ENCODE results near the gene HAUS2.
"Not testable (repeated sequence)": the region's sequence is repeated elsewhere in the genome, so short reads cannot be mapped to it uniquely, and the experiment has no call there.

Gene HAUS2

GRCh38 chr15:42576040-42576594, 27.5 kb downstream of the HAUS2 start:
- DNase-seq: no peak

- DNase-seq: no peak
Observed at GRCh38 chr15:42576776-42577175, 28.1 kb downstream of the HAUS2 start.

GRCh38 chr15:42577514-42578031, 28.9 kb downstream of the HAUS2 start:
- no peak for DNase-seq

GRCh38 chr15:42578984-42579537, 30.4 kb downstream of the HAUS2 start:
- no peak for DNase-seq

DNA sequence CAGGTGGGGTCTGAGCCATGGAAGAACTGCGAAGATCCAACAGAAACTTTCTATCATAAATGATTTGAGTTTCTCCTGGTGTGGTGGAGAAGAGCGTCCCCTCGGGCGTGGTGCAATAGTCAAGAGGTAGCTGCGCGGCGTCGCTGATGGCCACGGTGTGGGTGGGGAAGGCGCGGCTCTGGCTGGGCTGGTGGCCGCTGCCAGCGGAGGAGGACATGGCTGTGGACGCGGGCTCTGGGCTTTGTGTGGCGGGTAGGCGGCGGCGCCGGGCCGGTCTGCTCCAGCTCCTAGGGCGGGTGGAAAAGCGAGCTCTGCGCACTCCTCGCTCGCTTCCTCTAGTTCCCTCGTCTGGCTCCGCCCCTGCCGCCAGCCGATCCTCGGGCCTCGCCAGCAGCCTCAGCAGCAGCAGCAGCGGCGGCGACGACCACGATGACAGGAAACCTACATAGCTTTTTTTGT, 32.7 kb downstream of the HAUS2 start:
- peak; percentile 31 for DNase-seq

- no peak for DNase-seq
Observed at GRCh38 chr15:42582569-42583375, 34.1 kb downstream of the HAUS2 start.

DNA sequence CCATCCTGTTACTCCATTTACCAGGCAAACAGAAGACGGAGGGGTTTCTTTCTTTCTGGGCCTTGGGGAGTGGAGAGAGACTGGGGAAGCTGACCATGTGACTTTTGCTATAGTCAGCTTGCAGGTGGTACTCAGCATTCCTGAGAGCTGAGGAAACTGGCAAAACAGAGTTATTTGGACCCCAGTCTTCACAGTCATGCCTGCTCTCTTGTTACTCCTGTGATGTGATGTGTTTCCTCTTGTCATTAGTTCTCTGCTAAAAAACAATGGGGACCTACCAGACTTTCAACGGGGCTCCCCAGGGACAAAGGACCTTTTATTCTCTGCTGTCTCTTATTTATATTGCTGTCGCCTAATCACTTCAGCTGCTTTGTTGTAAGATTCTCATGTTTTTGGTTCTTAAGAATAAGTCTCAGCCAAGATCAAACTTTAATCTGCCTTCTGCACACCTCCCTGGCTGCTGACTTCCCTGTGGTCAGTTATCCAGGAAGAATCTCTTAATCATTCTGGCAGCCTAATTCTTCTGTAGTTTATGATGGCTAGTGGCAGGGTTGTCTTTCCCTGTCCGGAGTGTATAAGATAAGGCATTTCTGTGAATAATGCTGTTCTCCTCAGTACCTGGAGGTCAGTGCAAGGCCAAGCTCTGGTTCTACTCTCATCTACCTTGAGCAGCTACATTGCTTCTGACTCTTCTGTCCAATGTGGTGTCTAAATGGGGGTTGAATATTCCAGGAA, 35.6 kb downstream of the HAUS2 start:
- DNase-seq: no peak

DNA sequence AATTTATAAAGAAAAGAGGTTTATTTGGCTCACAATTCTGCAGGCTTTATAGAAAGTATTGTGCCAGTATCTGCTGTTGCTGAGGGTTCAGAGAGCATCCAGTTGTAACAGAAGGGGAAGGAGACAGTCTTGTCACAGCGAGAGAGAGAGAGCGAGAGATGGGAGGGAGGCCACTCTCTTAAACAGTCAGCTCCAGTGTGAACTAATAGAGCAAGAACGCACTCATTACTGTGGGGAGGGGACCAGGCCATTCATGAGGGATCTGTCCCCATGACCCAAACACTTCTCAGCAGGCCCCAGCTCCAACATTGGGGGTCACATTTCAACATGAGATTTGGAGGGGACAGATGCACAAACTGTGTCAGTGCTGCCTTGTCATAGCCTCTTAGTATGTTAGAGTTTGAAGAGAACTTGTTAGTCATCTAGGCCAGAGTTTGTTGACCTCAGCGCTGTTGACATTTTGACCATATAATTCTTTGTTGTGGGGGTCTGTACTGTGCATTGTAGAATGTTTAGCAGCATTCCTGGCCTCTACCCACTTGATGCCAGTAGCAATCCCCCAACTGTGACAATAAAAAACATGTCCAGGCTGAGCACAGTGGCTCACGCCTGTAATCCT, 42.1 kb downstream of the HAUS2 start:
- no peak for DNase-seq

DNA sequence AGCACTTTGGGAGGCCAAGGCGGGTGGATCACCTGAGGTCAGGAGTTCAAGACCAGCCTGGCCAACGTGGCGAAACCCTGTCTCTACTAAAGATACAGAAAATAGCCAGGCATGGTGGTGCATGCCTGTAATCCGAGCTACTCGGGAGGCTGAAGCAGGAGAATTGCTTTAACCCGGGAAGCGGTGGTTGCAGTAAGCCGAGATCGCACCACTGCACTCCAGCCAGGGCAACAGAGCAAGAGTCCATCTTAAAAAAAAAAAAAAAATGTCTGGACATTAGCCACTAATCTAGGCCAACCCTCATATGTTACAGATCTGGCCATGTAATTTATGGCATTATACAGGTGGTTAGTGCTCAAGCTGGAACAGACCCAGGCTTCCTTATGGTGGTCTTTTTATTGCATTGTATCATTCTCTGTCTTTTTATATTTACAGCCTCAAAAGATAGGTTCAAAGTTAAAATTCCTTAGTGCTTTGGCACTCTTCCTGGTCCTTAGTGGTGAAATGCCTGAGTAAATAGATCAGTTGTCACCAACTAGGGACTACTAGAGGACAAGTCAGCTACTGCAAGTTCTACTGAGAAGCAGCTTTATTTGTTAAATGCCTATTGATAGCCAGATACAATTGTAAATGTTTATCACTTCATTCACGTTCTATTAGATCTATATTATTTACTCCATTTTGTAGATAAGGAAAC, 42.7 kb downstream of the HAUS2 start:
- no peak for DNase-seq

DNA sequence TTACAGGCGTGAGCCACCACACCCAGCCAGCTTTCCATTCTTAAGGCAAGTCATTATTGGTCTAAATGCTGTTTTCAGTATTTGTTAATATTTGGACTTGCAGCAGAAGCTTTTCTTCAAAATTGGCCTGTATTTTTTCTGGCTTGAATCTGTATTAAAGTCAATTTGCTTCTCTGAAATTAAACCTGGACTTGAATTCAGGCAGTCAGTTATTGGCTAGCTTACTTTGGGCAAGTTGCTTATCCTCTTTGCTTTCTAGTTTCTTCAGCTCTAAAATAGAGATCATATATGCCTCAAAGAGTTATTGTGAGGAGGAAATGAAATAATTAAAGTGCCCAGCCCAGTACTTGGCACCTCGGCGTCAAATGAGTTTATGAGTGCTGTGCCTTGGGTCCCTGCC, 44.1 kb downstream of the HAUS2 start:
- DNase-seq: no peak

DNA sequence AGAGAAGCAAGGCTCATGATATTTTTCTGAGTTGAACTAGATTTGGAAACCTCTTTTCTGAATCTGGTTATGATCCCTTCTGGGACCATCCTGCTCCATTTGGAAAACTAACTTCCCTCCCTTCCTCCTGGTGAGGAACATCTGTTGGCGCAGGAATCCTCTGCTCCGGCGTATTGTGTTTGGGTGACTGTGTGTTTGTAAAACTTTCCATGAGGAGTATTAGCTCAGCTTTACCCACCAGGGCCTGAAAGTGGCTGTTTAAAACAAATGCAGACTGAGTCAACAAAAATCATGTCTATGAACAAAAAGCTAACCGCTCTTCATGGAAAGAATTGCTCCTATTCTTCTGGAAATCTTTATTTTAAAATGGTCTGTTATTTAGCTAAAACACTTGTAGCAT, 44.5 kb downstream of the HAUS2 start:
- DNase-seq: no peak

DNA sequence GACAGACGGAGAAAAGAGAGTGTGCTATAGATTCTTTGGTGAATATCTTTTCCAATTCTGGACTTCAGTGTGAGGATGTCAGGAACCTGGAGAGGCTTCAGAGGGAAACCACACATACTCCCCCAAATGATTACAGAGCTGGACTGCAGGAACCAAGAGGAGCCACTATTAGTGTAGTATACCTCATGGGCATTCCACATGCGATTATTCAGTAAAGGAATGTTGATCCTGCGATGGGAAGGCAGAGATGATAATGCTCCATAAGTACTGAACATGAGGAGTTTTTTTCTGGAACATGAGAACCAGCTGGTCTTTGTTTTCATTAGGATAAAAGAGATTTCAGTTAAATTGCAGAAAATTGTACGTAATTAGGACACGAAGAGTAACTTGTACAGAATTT, 45.5 kb downstream of the HAUS2 start:
- DNase-seq: no peak

DNA sequence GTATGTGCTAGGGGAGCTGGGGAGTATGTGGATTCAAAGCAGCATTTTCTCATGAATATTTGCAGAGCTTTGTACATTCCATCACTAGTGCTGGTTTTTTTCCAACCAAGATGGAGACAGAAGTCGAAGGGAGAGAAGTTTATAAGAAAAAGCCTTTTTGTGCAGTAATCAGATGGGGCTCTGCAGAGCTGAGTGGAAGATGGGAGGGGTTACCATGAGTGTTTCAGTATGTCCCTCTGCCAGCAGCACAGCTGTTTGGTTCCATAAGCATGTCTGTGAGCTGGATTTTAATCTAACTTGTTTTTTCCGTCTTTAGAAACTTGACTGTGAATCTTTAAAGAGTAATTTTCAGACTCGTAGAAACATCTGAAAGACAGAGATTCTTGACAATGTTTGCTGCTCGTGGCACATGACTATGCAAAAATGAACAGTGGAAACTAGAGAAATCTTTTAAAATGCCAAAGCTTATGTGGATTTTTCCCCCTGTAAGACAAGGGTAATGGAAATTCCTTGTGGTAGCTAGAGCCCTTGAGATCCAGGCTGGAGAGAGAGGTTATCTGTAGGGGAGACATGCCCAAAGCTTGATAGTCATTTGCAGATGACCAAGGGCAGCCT, 47.1 kb downstream of the HAUS2 start:
- DNase-seq: no peak

DNA sequence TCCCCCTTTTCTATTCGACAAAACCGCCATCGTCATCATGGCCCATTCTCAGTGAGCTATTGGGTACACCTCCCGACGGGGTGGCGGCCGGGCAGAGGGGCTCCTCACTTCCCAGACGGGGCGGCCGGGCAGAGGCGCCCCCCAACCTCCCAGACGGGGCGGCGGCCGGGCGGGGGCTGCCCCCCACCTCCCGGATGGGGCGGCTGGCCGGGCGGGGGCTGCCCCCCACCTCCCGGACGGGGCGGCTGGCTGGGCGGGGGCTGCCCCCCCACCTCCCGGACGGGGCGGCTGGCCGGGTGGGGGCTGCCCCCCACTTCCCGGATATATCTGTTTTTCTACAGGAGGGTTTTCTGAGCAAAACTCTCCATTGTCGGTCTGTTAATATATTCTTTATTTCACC, 52.7 kb downstream of the HAUS2 start:
- DNase-seq: not testable (repeated sequence)

DNA sequence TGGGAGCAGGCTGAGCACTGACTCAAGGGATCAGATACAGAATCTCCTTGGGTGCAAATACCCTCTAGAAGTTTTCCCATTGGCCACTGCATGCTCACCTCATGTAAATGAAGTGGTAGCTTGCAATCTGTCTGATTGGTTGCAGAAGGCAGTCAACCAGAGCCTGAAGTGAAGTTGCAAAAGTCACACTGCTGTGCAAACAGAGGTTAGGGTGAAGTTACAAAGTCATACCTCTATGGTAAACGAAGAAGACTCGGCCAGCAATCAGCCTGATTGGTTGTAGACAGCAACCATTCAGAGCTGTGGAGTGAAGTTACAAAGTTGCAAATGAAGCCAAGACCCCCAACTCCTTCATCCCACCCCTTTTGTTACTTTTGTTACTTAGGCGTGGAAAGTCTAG, 53.9 kb downstream of the HAUS2 start:
- no peak for DNase-seq

DNA sequence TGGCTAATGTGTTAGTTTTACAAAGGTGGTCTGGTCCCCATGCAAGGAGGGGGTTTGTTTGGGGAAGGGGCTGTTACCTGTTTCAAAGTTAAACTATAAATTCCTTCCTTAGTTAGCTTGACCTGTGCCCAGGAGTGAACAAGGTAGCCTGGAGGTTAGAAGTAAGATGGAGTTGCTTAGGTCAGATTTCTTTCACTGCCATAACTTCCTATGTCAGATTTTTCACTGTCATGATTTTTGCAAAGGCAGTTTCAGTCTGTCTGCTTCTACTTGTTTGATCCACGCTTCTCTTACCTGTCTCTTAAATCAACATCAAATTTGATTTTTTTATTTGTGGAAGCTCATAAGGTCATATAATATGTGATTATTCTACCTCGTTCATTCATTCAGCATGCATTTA, 55.3 kb downstream of the HAUS2 start:
- DNase-seq: no peak

- DNase-seq: no peak
Observed at GRCh38 chr15:42604894-42605744, 56.5 kb downstream of the HAUS2 start.

- DNase-seq: no peak
Observed at GRCh38 chr15:42605796-42606195, 57.2 kb downstream of the HAUS2 start.

DNA sequence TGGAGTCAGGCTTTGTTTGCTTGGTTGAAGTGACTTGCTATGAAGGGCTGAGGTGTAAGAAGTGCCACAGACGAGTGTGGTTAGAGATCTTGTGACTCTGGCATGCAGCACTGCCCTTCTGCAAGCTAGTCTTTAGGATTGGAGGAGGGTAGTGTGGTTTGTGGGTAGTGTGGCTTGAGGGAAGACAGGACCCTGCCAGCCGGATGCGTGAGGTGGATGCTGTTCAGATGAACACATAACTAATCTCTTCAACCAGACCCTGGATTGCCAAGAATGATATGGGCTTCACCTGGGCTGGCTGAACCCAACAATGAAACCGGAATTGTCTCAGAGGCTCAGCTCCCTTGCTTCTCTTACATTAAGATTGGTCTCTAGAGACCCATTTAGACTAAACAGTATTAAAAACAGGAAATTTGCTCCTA, 59.5 kb downstream of the HAUS2 start:
- peak; percentile 79 for DNase-seq

DNA sequence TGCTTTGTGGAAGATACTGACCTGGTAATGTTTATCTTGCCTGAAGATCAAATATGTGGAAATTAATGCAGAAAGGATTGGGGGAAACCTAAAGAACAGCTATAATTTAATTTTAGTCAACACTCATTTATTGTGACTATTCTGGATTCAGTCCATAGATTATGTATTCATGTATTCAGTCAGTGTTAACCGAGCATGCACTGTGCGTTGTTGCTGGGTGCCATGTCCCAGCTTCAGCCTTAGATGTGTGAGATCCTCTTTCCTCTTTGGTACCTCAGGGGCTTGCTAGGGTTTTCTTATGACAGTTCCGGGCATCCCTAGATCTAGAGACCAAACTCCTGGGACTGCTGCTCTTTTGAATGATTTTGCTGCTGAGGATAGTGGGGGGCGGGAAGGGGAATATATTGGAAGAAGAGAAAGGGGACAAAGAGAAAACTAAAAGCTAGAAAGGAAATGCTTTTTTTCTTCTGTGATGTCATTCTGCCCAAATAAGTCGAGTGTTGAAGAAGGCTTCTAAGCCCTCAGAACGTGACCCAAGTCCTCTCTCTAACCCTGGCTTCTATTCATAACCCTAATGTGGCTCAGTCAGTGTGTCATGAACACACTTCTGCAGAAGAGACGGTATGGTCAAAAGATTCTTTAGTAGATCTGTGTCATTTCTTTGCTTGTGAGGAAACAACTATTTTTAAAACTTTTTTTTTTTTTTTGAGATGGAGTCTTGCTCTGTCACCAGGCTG, 60.3 kb downstream of the HAUS2 start:
- no peak for DNase-seq

Data from NK-92 treated with Interleukin-12 subunit alpha and Interleukin-12 subunit beta, amount 100 ng/mL, for 24 hours (cell line).